Endodermal cell (in vitro differentiated cells): ENCODE results near the gene MAML2. TPM values are rescaled to one million over a fixed set of nuclear protein-coding genes. Genes with fewer than 3 reads are reported as not detected.
A peak's percentile ranks its signal among the peaks of the same experiment; 100 is the strongest.

Experiments
- DNase-seq: peaks from one replicate; pipeline ENCODE4 v3.0.0-alpha.2; 2017
- H3K27ac ChIP-seq: 2 replicates; pipeline ENCODE4 v1.5.1; 2013; ENCODE audit warnings: mild to moderate bottlenecking, low read depth, low read length, moderate library complexity
- H3K27me3 ChIP-seq: 2 replicates; pipeline ENCODE4 v1.6.1; 2013; ENCODE audit warnings: mild to moderate bottlenecking, low read length, moderate library complexity; ENCODE audit not compliant: insufficient read depth, control insufficient read depth, poor library complexity, severe bottlenecking
- H3K36me3 ChIP-seq: 2 replicates; pipeline ENCODE4 v1.7.0; 2013; ENCODE audit warnings: mild to moderate bottlenecking, low read length, moderate library complexity; ENCODE audit not compliant: control insufficient read depth, insufficient read depth
- H3K4me1 ChIP-seq: one replicate; pipeline ENCODE4 v1.7.0; 2013; ENCODE audit warnings: low read length; ENCODE audit not compliant: control insufficient read depth, insufficient read depth
- H3K4me3 ChIP-seq: 2 replicates; pipeline ENCODE4 v1.5.1; 2013; ENCODE audit warnings: mild to moderate bottlenecking, low read length, moderate library complexity
- H3K9ac ChIP-seq: 2 replicates; pipeline ENCODE4 v1.6.1; 2013; ENCODE audit warnings: mild to moderate bottlenecking, low read length, moderate library complexity; ENCODE audit not compliant: poor library complexity, severe bottlenecking; ENCODE audit errors: extremely low read depth
- H3K9me3 ChIP-seq: 2 replicates; pipeline ENCODE4 v1.6.1; 2013; ENCODE audit warnings: mild to moderate bottlenecking, low read length, moderate library complexity; ENCODE audit not compliant: control insufficient read depth
- H3K27ac Mint-ChIP-seq: 2 replicates; pipeline ENCODE4 v1.8.0; 2020; ENCODE audit warnings: mixed read lengths
- H3K27me3 Mint-ChIP-seq: 2 replicates; pipeline ENCODE4 v1.8.0; 2021; ENCODE audit warnings: mild to moderate bottlenecking, mixed read lengths; ENCODE audit not compliant: insufficient read depth
- H3K36me3 Mint-ChIP-seq: 2 replicates; pipeline ENCODE4 v1.8.0; 2020; ENCODE audit warnings: low read depth, mixed read lengths
- H3K4me1 Mint-ChIP-seq: 2 replicates; pipeline ENCODE4 v1.8.0; 2020; ENCODE audit warnings: mixed read lengths
- H3K4me3 Mint-ChIP-seq: 2 replicates; pipeline ENCODE4 v1.8.0; 2020; ENCODE audit warnings: mild to moderate bottlenecking, moderate library complexity, mixed read lengths
- H3K9me3 Mint-ChIP-seq: 2 replicates; pipeline ENCODE4 v1.8.0; 2020; ENCODE audit warnings: mild to moderate bottlenecking, mixed read lengths
- CTCF ChIP-seq: fragments of 200-600 bp; sonication (generic); conservative IDR thresholded peaks from 2 replicates; pipeline ENCODE4 v1.5.0; 2021; ENCODE audit warnings: antibody characterized with exemption, mild to moderate bottlenecking
- WGBS, 2 experiments: methylation state at CpG; one replicate each; pipeline versions ENCODE4 v1.1.5 to v1.1.7; 2013; ENCODE audit warnings: missing lambda C conversion rate in 2 of 2, mixed read lengths in 1 of 2; ENCODE audit not compliant: insufficient coverage in 1 of 2, insufficient read length in 1 of 2; 5-methylcytosine and 5-hydroxymethylcytosine counted together
- total RNA-seq, 2 donors: library from RNA; stranded (reverse); fragmentation: NEBNext Ultra II Directional in 1 of 2; extraction: Animal tissue kit (Norgen Biotek cat#: 25700) in 1 of 2; gene quantifications; 2 replicates in 1 of 2; 3 replicates in 1 of 2; pipeline ENCODE4 v1.2.1, GENCODE V29; 2021

MAML2 gene
- total RNA-seq, 2 donors from 2014 or later: 6.6 to 8.0 TPM

- Histone ChIP-seq H3K4me1 (peaks cover 7% of the 10 kb centered on the region), H3K4me3 (no peak overlapping the region), H3K36me3 (no peaks in the 10 kb centered on the region), H3K27me3 (no peaks in the 10 kb centered on the region), H3K27ac (peak overlapping the region; percentile 45), H3K9ac (no peak overlapping the region), H3K9me3 (no peaks in the 10 kb centered on the region)
- Mint-ChIP-seq H3K36me3 (no peaks in the 10 kb centered on the region), H3K9me3 (no peaks in the 10 kb centered on the region), H3K27me3 (no peaks in the 10 kb centered on the region), H3K4me1 (peaks cover 22% of the 10 kb centered on the region), H3K4me3 (no peak overlapping the region), H3K27ac (no peak overlapping the region)
- TF ChIP-seq CTCF: no peak
- DNase-seq: no peak
- WGBS, 2 experiments: 92 to 96% methylated on average over 3 to 6 of the region's 6 CpGs
Measured at GRCh38 chr11:96084610-96085318, 258.2 kb downstream of the MAML2 start.

- no peak overlapping the region for H3K27ac ChIP-seq
- H3K27me3 ChIP-seq: no peaks in the 10 kb centered on the region
- no peaks in the 10 kb centered on the region for H3K9me3 ChIP-seq
- DNase-seq: no peak
- TF ChIP-seq CTCF: no peak
- Mint-ChIP-seq H3K27me3 (no peaks in the 10 kb centered on the region), H3K4me3 (no peak overlapping the region), H3K36me3 (no peaks in the 10 kb centered on the region), H3K27ac (no peak overlapping the region), H3K4me1 (peaks cover 22% of the 10 kb centered on the region), H3K9me3 (no peaks in the 10 kb centered on the region)
- peaks cover 7% of the 10 kb centered on the region for H3K4me1 ChIP-seq
- no peaks in the 10 kb centered on the region for H3K36me3 ChIP-seq
- no peak overlapping the region for H3K4me3 ChIP-seq
- H3K9ac ChIP-seq: no peak overlapping the region
- 86% methylated on average over 2 of the region's 2 CpGs; no CpG with 5 or more reads in 1 of the 2 experiments for WGBS, 2 experiments
Measured at GRCh38 chr11:96082936-96083335, 260.1 kb downstream of the MAML2 start.

GRCh38 chr11:96082002-96082899 is 260.7 kb downstream of the MAML2 start:
- H3K4me1 Mint-ChIP-seq: peaks cover 22% of the 10 kb centered on the region
- no peaks in the 10 kb centered on the region for H3K27me3 Mint-ChIP-seq
- no peak overlapping the region for H3K27ac Mint-ChIP-seq
- H3K36me3 Mint-ChIP-seq: no peaks in the 10 kb centered on the region
- no peaks in the 10 kb centered on the region for H3K9me3 Mint-ChIP-seq
- peak; percentile 45 for DNase-seq
- Histone ChIP-seq H3K36me3 (no peaks in the 10 kb centered on the region), H3K4me1 (peaks cover 7% of the 10 kb centered on the region), H3K4me3 (no peak overlapping the region), H3K27ac (no peak overlapping the region), H3K9me3 (no peaks in the 10 kb centered on the region), H3K9ac (no peak overlapping the region), H3K27me3 (no peaks in the 10 kb centered on the region)
- H3K4me3 Mint-ChIP-seq: no peak overlapping the region
- no peak for TF ChIP-seq CTCF
- WGBS, 2 experiments: 87 to 89% methylated on average over 11 of the region's 11 CpGs
